SIG-M5 (cell line): Measurements from ENCODE around the gene GTF2IRD1.
"Not testable (repeated sequence)": the region's sequence is repeated elsewhere in the genome, so short reads cannot be mapped to it uniquely, and the experiment has no call there.

Experiments used
- DNase-seq: peaks from one replicate; lab custom pipeline; 2025; lab: John Stamatoyannopoulos, UW

The GTF2IRD1 gene

GRCh38 chr7:74493295-74493694, 39.6 kb downstream of the GTF2IRD1 start:
- DNase-seq = no peak

- DNase-seq = no peak
Measured at GRCh38 chr7:74494076-74494548, 40.4 kb downstream of the GTF2IRD1 start.

GRCh38 chr7:74495112-74496086, 41.7 kb downstream of the GTF2IRD1 start:
- no peak for DNase-seq

GRCh38 chr7:74496272-74496671, 42.6 kb downstream of the GTF2IRD1 start:
- DNase-seq = no peak

GRCh38 chr7:74496773-74497172, 43.1 kb downstream of the GTF2IRD1 start:
- not testable (repeated sequence) for DNase-seq

GRCh38 chr7:74498354-74498753, 44.6 kb downstream of the GTF2IRD1 start:
- no peak for DNase-seq

GRCh38 chr7:74498996-74499834, 45.5 kb downstream of the GTF2IRD1 start:
- DNase-seq = no peak

GRCh38 chr7:74499835-74500388, 46.2 kb downstream of the GTF2IRD1 start:
- DNase-seq = no peak

GRCh38 chr7:74501298-74501697, 47.6 kb downstream of the GTF2IRD1 start:
- DNase-seq = no peak

GRCh38 chr7:74502216-74502891, 48.6 kb downstream of the GTF2IRD1 start:
- no peak for DNase-seq

- no peak for DNase-seq
Measured at GRCh38 chr7:74503061-74503460, 49.4 kb downstream of the GTF2IRD1 start.

- DNase-seq = no peak
Measured at GRCh38 chr7:74503943-74504342, 50.2 kb downstream of the GTF2IRD1 start.

- DNase-seq = no peak
Measured at GRCh38 chr7:74505471-74506324, 52.0 kb downstream of the GTF2IRD1 start.

- DNase-seq = no peak
Measured at GRCh38 chr7:74506325-74506724, 52.6 kb downstream of the GTF2IRD1 start.

GRCh38 chr7:74507538-74508319, 54.0 kb downstream of the GTF2IRD1 start:
- no peak for DNase-seq

GRCh38 chr7:74509453-74509852, 55.7 kb downstream of the GTF2IRD1 start:
- DNase-seq = not testable (repeated sequence)

GRCh38 chr7:74511345-74511744, 57.6 kb downstream of the GTF2IRD1 start:
- no peak for DNase-seq

GRCh38 chr7:74512762-74513161, 59.1 kb downstream of the GTF2IRD1 start:
- no peak for DNase-seq

GRCh38 chr7:74514131-74514591, 60.5 kb downstream of the GTF2IRD1 start:
- DNase-seq = no peak

GRCh38 chr7:74515276-74515675, 61.6 kb downstream of the GTF2IRD1 start:
- DNase-seq = no peak
